ENCODE data around the gene IPCEF1. TPM values are rescaled to one million over a fixed set of nuclear protein-coding genes. Genes with fewer than 3 reads are reported as not detected.

IPCEF1 gene
- polyA plus RNA-seq, 3 donors = 14.7 to 29.7 (median 16.5) TPM

DNA sequence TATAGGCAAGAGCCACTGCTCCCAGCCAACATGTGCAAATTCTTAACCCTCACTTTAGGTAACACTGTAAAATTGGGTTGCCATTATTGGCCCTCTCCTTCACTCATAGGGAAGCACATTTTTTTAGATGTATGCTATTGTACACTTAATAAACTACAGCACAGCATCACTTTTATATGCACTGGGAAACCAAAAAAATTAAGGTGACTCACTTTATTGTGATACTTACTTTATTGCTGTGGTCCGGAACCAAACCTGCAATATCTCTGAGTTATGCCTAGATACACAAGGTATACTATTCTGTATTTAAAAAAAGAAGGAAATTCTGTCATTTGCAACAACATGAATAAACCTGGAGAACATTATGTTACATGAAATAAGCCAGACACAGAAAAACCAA lies 40.5 kb downstream of the IPCEF1 start:
- TF ChIP-seq, protein P1, sequence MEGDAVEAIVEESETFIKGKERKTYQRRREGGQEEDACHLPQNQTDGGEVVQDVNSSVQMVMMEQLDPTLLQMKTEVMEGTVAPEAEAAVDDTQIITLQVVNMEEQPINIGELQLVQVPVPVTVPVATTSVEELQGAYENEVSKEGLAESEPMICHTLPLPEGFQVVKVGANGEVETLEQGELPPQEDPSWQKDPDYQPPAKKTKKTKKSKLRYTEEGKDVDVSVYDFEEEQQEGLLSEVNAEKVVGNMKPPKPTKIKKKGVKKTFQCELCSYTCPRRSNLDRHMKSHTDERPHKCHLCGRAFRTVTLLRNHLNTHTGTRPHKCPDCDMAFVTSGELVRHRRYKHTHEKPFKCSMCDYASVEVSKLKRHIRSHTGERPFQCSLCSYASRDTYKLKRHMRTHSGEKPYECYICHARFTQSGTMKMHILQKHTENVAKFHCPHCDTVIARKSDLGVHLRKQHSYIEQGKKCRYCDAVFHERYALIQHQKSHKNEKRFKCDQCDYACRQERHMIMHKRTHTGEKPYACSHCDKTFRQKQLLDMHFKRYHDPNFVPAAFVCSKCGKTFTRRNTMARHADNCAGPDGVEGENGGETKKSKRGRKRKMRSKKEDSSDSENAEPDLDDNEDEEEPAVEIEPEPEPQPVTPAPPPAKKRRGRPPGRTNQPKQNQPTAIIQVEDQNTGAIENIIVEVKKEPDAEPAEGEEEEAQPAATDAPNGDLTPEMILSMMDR (IDR thresholded peaks at IDR 0.05) = no peak
- WGBS (ENCODE audit: insufficient coverage) = no CpG with 5 or more reads among the region's 1 CpG
- Histone ChIP-seq H3K4me2 (replicated peaks; ENCODE audit: extremely low read depth, low read length, poor library complexity, severe bottlenecking) (no peak overlapping the region), H2AFZ (ENCODE audit: insufficient read depth, low read depth, low read length, poor library complexity, severe bottlenecking) (no peak overlapping the region), H3K27me3 (ENCODE audit: control insufficient read depth in 2 of 2, insufficient read depth in 2 of 2, low read length in 2 of 2) (no peaks in the 10 kb centered on the region), H3K9ac (ENCODE audit: insufficient read depth, low read length, poor library complexity, severe bottlenecking) (no peak overlapping the region), H3K9me3 (replicated peaks in 1 of 2; ENCODE audit: control insufficient read depth in 1 of 2, insufficient read depth in 1 of 2, low read length in 2 of 2) (no peaks in the 10 kb centered on the region), H3K79me2 (ENCODE audit: insufficient read depth, low read length) (peaks cover 100% of the 10 kb centered on the region), H3K36me3 (replicated peaks in 1 of 2; ENCODE audit: control insufficient read depth in 1 of 2, insufficient read depth in 2 of 2, low read length in 2 of 2) (peaks cover 22 to 40% of the 10 kb centered on the region in 2 donors), H3K27ac (ENCODE audit: low read depth in 1 of 2, low read length in 2 of 2) (no peak overlapping the region), H3K4me3 (replicated peaks in 1 of 3; ENCODE audit: low read depth in 2 of 3, low read length in 3 of 3) (no peak overlapping the region), H4K20me1 (ENCODE audit: insufficient read depth, low read length) (peaks cover 83% of the 10 kb centered on the region), H3K4me1 (ENCODE audit: control insufficient read depth in 1 of 2, insufficient read depth in 2 of 2, low read length in 2 of 2) (no peaks in the 10 kb centered on the region)
- Mint-ChIP-seq H3K4me3 (no peak overlapping the region), H3K27me3 (ENCODE audit: low read depth in 3 of 3) (no peaks in the 10 kb centered on the region), H3K27ac (peak overlapping the region in 2 of 7 donors; percentile 57 to 64), H3K36me3 (peaks cover 39 to 45% of the 10 kb centered on the region in 2 donors), H3K4me1 (peaks cover 15% of the 10 kb centered on the region), H3K9me3 (peaks cover 0 to 5% (median 2%) of the 10 kb centered on the region in 7 donors)
- intact Hi-C loops (cut with micrococcal nuclease) = no loop called here
- DNase-seq = no peak

DNA sequence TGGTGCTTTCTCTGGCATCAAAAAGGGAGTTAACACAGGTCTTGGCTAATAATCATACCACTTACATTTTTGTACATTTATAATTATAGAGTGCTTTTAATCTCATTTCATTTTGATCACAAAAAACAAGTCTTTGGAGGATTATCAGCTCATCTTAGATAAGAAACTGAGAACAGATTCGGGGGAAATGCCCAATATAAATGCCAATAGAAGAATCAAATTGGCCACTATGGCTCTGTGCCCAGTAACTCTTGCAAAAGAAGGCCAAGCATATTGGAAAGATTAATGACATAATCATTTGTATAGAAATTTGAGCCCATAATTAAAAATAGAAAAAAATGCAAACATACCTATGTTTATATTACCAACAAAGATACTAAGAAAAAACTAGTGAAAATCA lies 42.5 kb downstream of the IPCEF1 start:
- H2AFZ ChIP-seq (ENCODE audit: insufficient read depth, low read depth, low read length, poor library complexity, severe bottlenecking) = no peak overlapping the region
- H3K4me1 Mint-ChIP-seq = peaks cover 18% of the 10 kb centered on the region
- no peaks in the 10 kb centered on the region for H3K27me3 Mint-ChIP-seq (ENCODE audit: low read depth in 3 of 3)
- intact Hi-C loops (cut with micrococcal nuclease) = no loop called here
- peak overlapping the region in 1 of 7 donors; percentile 32 for H3K27ac Mint-ChIP-seq
- H3K9me3 Mint-ChIP-seq = peaks cover 0 to 5% (median 2%) of the 10 kb centered on the region in 7 donors
- WGBS (ENCODE audit: insufficient coverage) = no CpG with 5 or more reads among the region's 1 CpG
- no peak overlapping the region for H3K9ac ChIP-seq (ENCODE audit: insufficient read depth, low read length, poor library complexity, severe bottlenecking)
- H3K79me2 ChIP-seq (ENCODE audit: insufficient read depth, low read length) = peaks cover 100% of the 10 kb centered on the region
- no peak for DNase-seq
- H3K4me1 ChIP-seq (ENCODE audit: control insufficient read depth in 1 of 2, insufficient read depth in 2 of 2, low read length in 2 of 2) = peaks cover 4 to 9% of the 10 kb centered on the region in 2 donors
- H3K4me2 ChIP-seq (replicated peaks; ENCODE audit: extremely low read depth, low read length, poor library complexity, severe bottlenecking) = no peak overlapping the region
- H3K36me3 Mint-ChIP-seq = peaks cover 49 to 59% of the 10 kb centered on the region in 2 donors
- H3K4me3 Mint-ChIP-seq = no peak overlapping the region
- peaks cover 75% of the 10 kb centered on the region for H4K20me1 ChIP-seq (ENCODE audit: insufficient read depth, low read length)
- TF ChIP-seq, protein P1 (IDR thresholded peaks at IDR 0.05) = no peak
- no peak overlapping the region for H3K4me3 ChIP-seq (replicated peaks in 1 of 3; ENCODE audit: low read depth in 2 of 3, low read length in 3 of 3)
- H3K36me3 ChIP-seq (replicated peaks in 1 of 2; ENCODE audit: control insufficient read depth in 1 of 2, insufficient read depth in 2 of 2, low read length in 2 of 2) = peaks cover 27 to 48% of the 10 kb centered on the region in 2 donors
- no peak overlapping the region for H3K27ac ChIP-seq (ENCODE audit: low read depth in 1 of 2, low read length in 2 of 2)
- no peaks in the 10 kb centered on the region for H3K27me3 ChIP-seq (ENCODE audit: control insufficient read depth in 2 of 2, insufficient read depth in 2 of 2, low read length in 2 of 2)
- H3K9me3 ChIP-seq (replicated peaks in 1 of 2; ENCODE audit: control insufficient read depth in 1 of 2, insufficient read depth in 1 of 2, low read length in 2 of 2) = no peaks in the 10 kb centered on the region

Measured in CD14-positive monocyte (primary cell).